IMR-90 (cell line): ENCODE results near the gene BICD1. TPM values are rescaled to one million over a fixed set of nuclear protein-coding genes. Genes with fewer than 3 reads are reported as not detected.

ENCODE experiments used
- ATAC-seq: fragments of 200-7000 bp; cut with Tn5 transposase; 2 replicates; pipeline ENCODE4 v1.9.1; 2020; ENCODE audit warnings: low read depth, mild to moderate bottlenecking, moderate library complexity
- BruUV-seq: library from RNA; stranded (reverse); fragments of 400-500 nt; replicated peaks from 2 replicates; lab custom pipeline; 2021; lab: Mats Ljungman, UMichigan
- CTCF ChIA-PET: fragments of 300-600 bp; formaldehyde crosslinking; extraction: SDS; loops from one replicate; lab custom pipeline; 2021; ENCODE audit warnings: antibody characterized with exemption; lab: Yijun Ruan, JAX
- POLR2A ChIA-PET: fragments of 300-600 bp; sonication (Branson Sonifier 250); formaldehyde crosslinking; loops from one replicate; lab custom pipeline; 2022; ENCODE audit warnings: antibody characterized with exemption; ENCODE audit not compliant: unreplicated experiment; lab: Charles Lee
- DNase-seq: peaks from one replicate; pipeline ENCODE4 v3.0.0; 2013
- H2AFZ ChIP-seq: replicated peaks from 2 replicates; pipeline ENCODE3; 2013; ENCODE audit warnings: low read length, mild to moderate bottlenecking; ENCODE audit not compliant: poor library complexity
- H2AK5ac ChIP-seq: 2 replicates; pipeline ENCODE4 v1.6.1; 2013; ENCODE audit warnings: low read depth, low read length, inconsistent platforms
- H2AK9ac ChIP-seq: replicated peaks from 2 replicates; pipeline ENCODE3; 2013; ENCODE audit warnings: mild to moderate bottlenecking, low read depth, low read length, moderate library complexity; ENCODE audit not compliant: poor library complexity
- H2BK120ac ChIP-seq: 2 replicates; pipeline ENCODE4 v1.6.1; 2013; ENCODE audit warnings: low read depth, low read length, inconsistent platforms
- H2BK15ac ChIP-seq: 3 replicates; pipeline ENCODE4 v1.6.1; 2013; ENCODE audit warnings: low read depth, low read length, inconsistent platforms
- H2BK20ac ChIP-seq: 2 replicates; pipeline ENCODE4 v1.6.1; 2013; ENCODE audit warnings: low read depth, mild to moderate bottlenecking, inconsistent platforms, low read length, moderate library complexity
- H2BK5ac ChIP-seq: 2 replicates; pipeline ENCODE4 v1.6.1; 2013; ENCODE audit warnings: mild to moderate bottlenecking, low read depth, low read length, inconsistent platforms; ENCODE audit not compliant: poor library complexity, severe bottlenecking
- H3K14ac ChIP-seq: replicated peaks from 2 replicates; pipeline ENCODE4 v1.6.1; 2013; ENCODE audit warnings: low read depth, low read length, inconsistent platforms
- H3K18ac ChIP-seq: 2 replicates; pipeline ENCODE4 v1.6.1; 2013; ENCODE audit warnings: low read depth, low read length, control low read depth
- H3K23ac ChIP-seq: 2 replicates; pipeline ENCODE4 v1.6.1; 2013; ENCODE audit warnings: low read depth, low read length, inconsistent platforms
- H3K27ac ChIP-seq: 2 replicates; pipeline ENCODE4 v1.5.1; 2013; ENCODE audit warnings: mild to moderate bottlenecking, control low read depth, low read length; ENCODE audit not compliant: insufficient read depth
- H3K27me3 ChIP-seq: 2 replicates; pipeline ENCODE4 v1.6.1; 2013; ENCODE audit warnings: low read length; ENCODE audit not compliant: control insufficient read depth, insufficient read depth
- H3K36me3 ChIP-seq: 2 replicates; pipeline ENCODE4 v1.6.1; 2013; ENCODE audit warnings: low read length, mixed read lengths; ENCODE audit not compliant: control insufficient read depth, insufficient read depth
- H3K4ac ChIP-seq: 2 replicates; pipeline ENCODE4 v1.6.1; 2013; ENCODE audit warnings: low read depth, low read length, inconsistent platforms
- H3K4me1 ChIP-seq: 2 replicates; pipeline ENCODE4 v1.6.1; 2013; ENCODE audit warnings: low read length, mixed read lengths; ENCODE audit not compliant: control insufficient read depth, insufficient read depth
- H3K4me2 ChIP-seq: 2 replicates; pipeline ENCODE4 v1.6.1; 2013; ENCODE audit warnings: low read depth, mild to moderate bottlenecking, control low read depth, low read length, moderate library complexity
- H3K4me3 ChIP-seq: 2 replicates; pipeline ENCODE4 v1.5.1; 2013; ENCODE audit warnings: low read depth, mild to moderate bottlenecking, control low read depth, low read length, moderate library complexity; ENCODE audit not compliant: insufficient read depth
- H3K56ac ChIP-seq: 2 replicates; pipeline ENCODE4 v1.6.1; 2013; ENCODE audit warnings: low read length, inconsistent platforms; ENCODE audit not compliant: insufficient read depth; ENCODE audit errors: extremely low read depth
- H3K79me1 ChIP-seq, 2 experiments: 2 replicates each; pipeline ENCODE4 v1.6.1; 2013; ENCODE audit warnings: low read length in 2 of 2, inconsistent platforms in 1 of 2, low read depth in 1 of 2
- H3K9ac ChIP-seq: 2 replicates; pipeline ENCODE4 v1.6.1; 2013; ENCODE audit warnings: low read depth, low read length, control low read depth
- H3K9me1 ChIP-seq: 2 replicates; pipeline ENCODE4 v1.6.1; 2013; ENCODE audit warnings: low read length, inconsistent platforms; ENCODE audit not compliant: insufficient read depth
- H3K9me3 ChIP-seq: 2 replicates; pipeline ENCODE4 v1.6.1; 2013; ENCODE audit warnings: low read length; ENCODE audit not compliant: control insufficient read depth, insufficient read depth
- H4K20me1 ChIP-seq: 2 replicates; pipeline ENCODE4 v1.6.1; 2013; ENCODE audit warnings: low read length, inconsistent platforms; ENCODE audit not compliant: insufficient read depth
- H4K5ac ChIP-seq: 2 replicates; pipeline ENCODE4 v1.6.1; 2013; ENCODE audit warnings: mild to moderate bottlenecking, low read depth, low read length, control low read depth
- H4K8ac ChIP-seq, 2 experiments: 2 replicates each; pipeline ENCODE4 v1.6.1; 2013; ENCODE audit warnings: low read depth in 2 of 2, low read length in 2 of 2, control low read depth in 1 of 2, inconsistent platforms in 1 of 2
- H4K91ac ChIP-seq: 2 replicates; pipeline ENCODE4 v1.6.1; 2013; ENCODE audit warnings: low read depth, low read length, inconsistent platforms; ENCODE audit not compliant: insufficient read depth
- CEBPB ChIP-seq: IDR thresholded peaks from 2 replicates; pipeline ENCODE4 v1.6.1; 2012; ENCODE audit warnings: low read depth, low read length, improper control_type of control experiment
- FOS ChIP-seq: fragments of 150-350 bp; IDR thresholded peaks from 2 replicates; pipeline ENCODE4 v1.6.1; 2016; ENCODE audit warnings: low read depth, low read length
- MAFK ChIP-seq: IDR thresholded peaks from 2 replicates; pipeline ENCODE4 v1.6.1; 2012; ENCODE audit warnings: low read depth, low read length, improper control_type of control experiment
- MXI1 ChIP-seq: IDR thresholded peaks from 2 replicates; pipeline ENCODE4 v1.6.1; 2012; ENCODE audit warnings: low read depth, mild to moderate bottlenecking, low read length, moderate library complexity, borderline replicate concordance
- RAD21 ChIP-seq: IDR thresholded peaks from 2 replicates; pipeline ENCODE4 v1.6.1; 2012; ENCODE audit warnings: low read length, improper control_type of control experiment
- RCOR1 ChIP-seq: IDR thresholded peaks from 2 replicates; pipeline ENCODE4 v1.6.1; 2012; ENCODE audit warnings: mild to moderate bottlenecking, low read length, improper control_type of control experiment; ENCODE audit not compliant: insufficient replicate concordance
- RFX5 ChIP-seq: IDR thresholded peaks from 2 replicates; pipeline ENCODE4 v1.8.0; 2012; ENCODE audit warnings: low read depth, mild to moderate bottlenecking, low read length, moderate library complexity
- WGBS, 2 experiments: methylation state at CpG; one replicate each; pipeline versions ENCODE4 v1.1.5 to v1.1.7; 2013; ENCODE audit warnings: missing lambda C conversion rate in 2 of 2; ENCODE audit not compliant: insufficient read length in 1 of 2; ENCODE audit errors: extremely low coverage in 2 of 2; 5-methylcytosine and 5-hydroxymethylcytosine counted together
- dilution Hi-C: fragments of 300-500 bp; cut with HindIII; formaldehyde crosslinking; loops from one replicate; pipeline ENCODE4 v1.14.3; 2018; ENCODE audit warnings: low sequenced_read_pairs; ENCODE audit not compliant: unreplicated experiment
- in situ Hi-C: fragments of 300-500 bp; cut with MboI; formaldehyde crosslinking; loops from 3 replicates; pipeline ENCODE4 v1.14.3; 2019; ENCODE audit warnings: low sequenced_read_pairs, inconsistent platforms, mixed read lengths
- intact Hi-C: fragments of 100-400 bp; cut with micrococcal nuclease; formaldehyde crosslinking; loops from 2 replicates; pipeline ENCODE4 v1.10.0; 2022
- polyA plus RNA-seq, 3 experiments: library from polyadenylated mRNA; depleted of rRNA; stranded (reverse); fragments of >200 nt; gene quantifications; 2 replicates each; pipeline ENCODE4 v1.2.3, GENCODE V29; 2012; ENCODE audit warnings: low replicate concordance in 1 of 3
- total RNA-seq: library from RNA; depleted of rRNA; stranded (reverse); fragments of >200 nt; gene quantifications from 2 replicates; pipeline ENCODE4 v1.2.3, GENCODE V29; 2012
- TF ChIP-seq, protein P1 (sequence below): conservative IDR thresholded peaks from 2 replicates; pipeline ENCODE4 v1.5.1; 2012; ENCODE audit warnings: mild to moderate bottlenecking, low read depth, low read length, improper control_type of control experiment
- TF ChIP-seq, protein P2 (sequence below): fragments of 150-350 bp; IDR thresholded peaks from 2 replicates; pipeline ENCODE4 v1.6.1; 2016; ENCODE audit warnings: low read depth, mild to moderate bottlenecking, low read length, moderate library complexity, borderline replicate concordance

Gene BICD1
- total and polyA plus RNA-seq, 2 of the 4 experiments (the other 2 are of a cell fraction) = 17.2 to 21.8 TPM

DNA sequence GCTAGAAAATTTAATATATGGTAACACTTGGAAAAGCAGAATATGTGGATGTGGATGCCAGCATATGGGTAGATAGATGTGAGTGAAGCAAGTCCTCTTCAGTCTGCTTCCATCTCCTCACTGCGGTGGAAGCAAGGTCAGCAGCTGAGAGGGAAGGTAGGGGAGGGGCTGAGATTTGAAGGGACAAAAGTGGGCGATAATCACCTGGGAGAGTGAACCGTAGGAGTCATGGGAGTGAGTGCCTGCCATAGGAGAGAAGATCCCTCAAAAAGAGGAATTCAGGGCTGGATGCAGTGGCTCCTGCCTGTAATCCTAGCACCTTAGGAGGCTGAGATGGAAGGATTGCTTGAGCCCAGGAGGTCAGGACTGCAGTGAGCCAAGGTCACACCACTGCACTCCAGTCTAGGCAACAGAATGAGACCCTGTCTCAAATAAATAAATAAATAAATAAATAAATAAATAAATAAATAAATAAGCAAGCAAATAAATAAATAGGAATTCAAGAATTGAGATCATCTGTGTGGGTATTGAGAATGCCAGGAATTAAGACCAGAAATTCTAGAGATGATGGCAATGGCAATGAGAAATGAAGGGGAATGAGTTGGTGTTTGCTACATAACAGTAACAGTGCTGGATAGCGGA is 123.4 kb downstream of the BICD1 start:
- no peak overlapping the region for H2BK20ac ChIP-seq
- dilution Hi-C loops (no loop called here), in situ Hi-C loops (no loop called here), intact Hi-C loops (no loop called here)
- CTCF ChIA-PET = no interaction called here
- no peaks in the 10 kb centered on the region for H3K4me1 ChIP-seq
- H3K9me3 ChIP-seq = no peaks in the 10 kb centered on the region
- H4K5ac ChIP-seq = no peak overlapping the region
- H2BK5ac ChIP-seq = no peak overlapping the region
- ATAC-seq = no peak
- 60% methylated on average over 3 of the region's 4 CpGs; no CpG with 5 or more reads in 1 of the 2 experiments for WGBS, 2 experiments
- H4K8ac ChIP-seq = no peak overlapping the region
- no TSS peak for BruUV-seq
- H3K27me3 ChIP-seq = no peaks in the 10 kb centered on the region
- no peak overlapping the region for H2AK5ac ChIP-seq
- H3K9ac ChIP-seq = no peak overlapping the region
- peaks cover 11% of the 10 kb centered on the region for H3K36me3 ChIP-seq
- H2BK120ac ChIP-seq = no peak overlapping the region
- H2AFZ ChIP-seq = no peak overlapping the region
- H2BK15ac ChIP-seq = no peak overlapping the region
- peaks cover 15 to 39% of the 10 kb centered on the region in 2 experiments for H3K79me1 ChIP-seq
- no peak for TF ChIP-seq MAFK
- TF ChIP-seq, protein P1, sequence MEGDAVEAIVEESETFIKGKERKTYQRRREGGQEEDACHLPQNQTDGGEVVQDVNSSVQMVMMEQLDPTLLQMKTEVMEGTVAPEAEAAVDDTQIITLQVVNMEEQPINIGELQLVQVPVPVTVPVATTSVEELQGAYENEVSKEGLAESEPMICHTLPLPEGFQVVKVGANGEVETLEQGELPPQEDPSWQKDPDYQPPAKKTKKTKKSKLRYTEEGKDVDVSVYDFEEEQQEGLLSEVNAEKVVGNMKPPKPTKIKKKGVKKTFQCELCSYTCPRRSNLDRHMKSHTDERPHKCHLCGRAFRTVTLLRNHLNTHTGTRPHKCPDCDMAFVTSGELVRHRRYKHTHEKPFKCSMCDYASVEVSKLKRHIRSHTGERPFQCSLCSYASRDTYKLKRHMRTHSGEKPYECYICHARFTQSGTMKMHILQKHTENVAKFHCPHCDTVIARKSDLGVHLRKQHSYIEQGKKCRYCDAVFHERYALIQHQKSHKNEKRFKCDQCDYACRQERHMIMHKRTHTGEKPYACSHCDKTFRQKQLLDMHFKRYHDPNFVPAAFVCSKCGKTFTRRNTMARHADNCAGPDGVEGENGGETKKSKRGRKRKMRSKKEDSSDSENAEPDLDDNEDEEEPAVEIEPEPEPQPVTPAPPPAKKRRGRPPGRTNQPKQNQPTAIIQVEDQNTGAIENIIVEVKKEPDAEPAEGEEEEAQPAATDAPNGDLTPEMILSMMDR = no peak
- no peak for TF ChIP-seq RCOR1
- TF ChIP-seq FOS = no peak
- TF ChIP-seq CEBPB = no peak
- TF ChIP-seq, protein P2, sequence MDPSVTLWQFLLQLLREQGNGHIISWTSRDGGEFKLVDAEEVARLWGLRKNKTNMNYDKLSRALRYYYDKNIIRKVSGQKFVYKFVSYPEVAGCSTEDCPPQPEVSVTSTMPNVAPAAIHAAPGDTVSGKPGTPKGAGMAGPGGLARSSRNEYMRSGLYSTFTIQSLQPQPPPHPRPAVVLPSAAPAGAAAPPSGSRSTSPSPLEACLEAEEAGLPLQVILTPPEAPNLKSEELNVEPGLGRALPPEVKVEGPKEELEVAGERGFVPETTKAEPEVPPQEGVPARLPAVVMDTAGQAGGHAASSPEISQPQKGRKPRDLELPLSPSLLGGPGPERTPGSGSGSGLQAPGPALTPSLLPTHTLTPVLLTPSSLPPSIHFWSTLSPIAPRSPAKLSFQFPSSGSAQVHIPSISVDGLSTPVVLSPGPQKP = no peak
- no peak for TF ChIP-seq RAD21
- no peak for TF ChIP-seq MXI1
- no peak for TF ChIP-seq RFX5
- H4K91ac ChIP-seq = no peak overlapping the region
- no peak overlapping the region for H3K27ac ChIP-seq
- H2AK9ac ChIP-seq = no peak overlapping the region
- H3K4ac ChIP-seq = no peak overlapping the region
- peaks cover 4% of the 10 kb centered on the region; the same call in 1 of the 2 replicates for H3K9me1 ChIP-seq
- no peak overlapping the region for H3K4me3 ChIP-seq
- 0 out of 2 replicates have a peak, but pooled peaks cover 4% of the 10 kb centered on the region for H4K20me1 ChIP-seq
- POLR2A ChIA-PET = no interaction called here
- no peak overlapping the region for H3K23ac ChIP-seq
- H3K18ac ChIP-seq = no peak overlapping the region
- H3K14ac ChIP-seq = no peak overlapping the region
- DNase-seq = no peak
- no peak overlapping the region for H3K56ac ChIP-seq
- no peak overlapping the region for H3K4me2 ChIP-seq
